HG02840 (cell line): ENCODE results near the gene TNRC6C.
"Not testable (repeated sequence)": the region's sequence is repeated elsewhere in the genome, so short reads cannot be mapped to it uniquely, and the experiment has no call there.

Experiments used
- ATAC-seq: cut with Tn5 transposase; IDR thresholded peaks from one replicate; pipeline ENCODE4 v1.9.1; 2021; ENCODE audit warnings: mild to moderate bottlenecking, moderate library complexity, moderate number of reproducible peaks; ENCODE audit not compliant: unreplicated experiment, low FRiP score

TNRC6C gene

DNA sequence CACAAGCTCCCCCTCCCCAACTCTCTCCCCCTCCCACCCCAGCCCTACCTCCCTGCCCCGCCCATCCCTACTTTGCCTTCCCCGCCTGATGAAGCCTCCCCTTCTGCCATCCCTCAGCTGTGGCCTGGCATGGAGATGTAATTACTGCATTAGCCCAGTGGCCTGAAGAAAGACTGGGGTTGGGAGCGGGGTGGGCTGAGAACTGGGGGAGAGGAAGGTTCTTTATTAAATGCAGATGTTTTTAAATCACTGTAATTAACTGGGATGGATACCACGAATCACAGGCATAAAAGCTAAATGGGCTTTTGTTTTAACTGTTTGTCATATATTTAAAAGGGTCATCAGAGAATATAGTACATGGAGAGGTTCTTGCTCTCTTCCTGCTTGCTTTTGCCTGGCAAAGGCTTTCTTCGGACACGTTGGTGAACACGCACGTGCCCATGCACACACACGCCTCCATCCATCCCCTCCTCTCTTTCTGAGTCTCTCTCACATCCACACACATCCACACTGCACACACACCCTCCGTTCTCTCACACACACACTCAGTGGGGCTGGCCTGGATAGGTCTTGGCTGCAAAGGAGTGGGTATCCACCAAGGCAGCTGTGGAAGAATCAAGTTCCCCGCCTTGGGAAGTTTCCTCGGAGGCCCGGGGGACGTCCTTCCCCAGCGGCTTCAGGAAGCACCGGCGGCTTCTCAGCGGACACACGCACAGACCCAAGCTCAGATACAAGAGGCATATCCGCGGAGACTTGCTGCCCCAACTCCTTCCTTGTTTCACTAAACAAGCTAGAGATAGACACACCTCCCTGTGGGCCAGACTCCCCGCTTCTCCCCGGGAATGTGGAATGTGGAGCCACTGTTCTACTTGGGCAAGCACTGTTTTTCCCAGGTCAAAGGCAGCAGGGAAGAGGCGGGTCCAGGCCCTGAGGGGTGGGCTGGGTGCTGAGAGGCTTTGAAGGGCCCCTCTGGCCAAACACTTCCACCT is 27.4 kb upstream of the TNRC6C start:
- ATAC-seq: no peak

DNA sequence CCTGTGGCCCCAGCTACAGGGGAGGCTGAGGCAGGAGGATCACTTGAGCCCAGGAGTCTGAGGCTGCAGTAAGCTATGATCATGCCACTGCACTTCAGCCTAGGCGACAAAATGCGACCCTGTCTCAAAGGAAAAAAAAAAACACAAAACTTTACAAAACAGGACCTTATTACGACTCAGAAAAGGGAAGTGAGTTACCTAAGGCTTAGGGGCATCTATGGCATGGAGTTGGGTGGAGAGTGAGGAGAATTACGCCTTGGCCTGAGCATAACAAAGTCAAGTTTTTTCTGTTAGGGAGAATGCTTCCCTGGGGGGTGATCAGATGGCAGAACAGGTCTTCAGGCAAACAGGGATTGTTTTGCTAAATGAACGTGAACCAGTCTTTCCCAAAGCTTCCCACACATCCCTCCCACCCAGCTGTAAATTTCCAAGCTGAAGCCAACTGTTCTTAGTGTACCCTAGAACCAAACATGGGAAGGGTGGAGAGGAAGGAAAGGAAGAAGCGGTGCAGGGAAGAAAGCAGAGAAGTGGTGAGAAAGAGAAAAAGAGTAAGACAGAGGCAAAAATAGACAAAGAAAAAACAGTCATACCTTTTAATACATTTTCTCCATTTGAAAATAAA is 24.6 kb upstream of the TNRC6C start:
- no peak for ATAC-seq

DNA sequence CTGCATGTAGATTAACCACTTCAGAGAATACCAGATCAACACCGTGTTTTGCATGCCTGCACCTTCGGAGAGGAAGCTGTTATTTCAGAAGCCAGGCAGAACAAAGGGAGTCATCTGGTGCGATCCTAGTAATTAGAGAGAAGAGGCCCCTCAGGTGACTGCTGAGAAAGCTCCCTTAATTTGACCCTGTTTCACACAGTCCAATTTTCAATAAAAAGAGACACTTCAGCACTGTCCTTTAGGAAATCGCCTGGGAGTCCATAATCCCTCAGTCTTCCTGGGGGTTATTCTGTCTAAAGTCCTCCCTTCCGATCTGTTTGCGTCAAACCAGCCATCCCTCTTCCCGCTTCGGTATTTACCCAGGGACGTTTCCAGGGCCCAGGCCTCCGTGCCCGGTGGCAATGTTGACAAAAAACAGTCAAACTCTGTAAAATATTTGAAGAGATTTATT is 23.4 kb upstream of the TNRC6C start:
- ATAC-seq: no peak

DNA sequence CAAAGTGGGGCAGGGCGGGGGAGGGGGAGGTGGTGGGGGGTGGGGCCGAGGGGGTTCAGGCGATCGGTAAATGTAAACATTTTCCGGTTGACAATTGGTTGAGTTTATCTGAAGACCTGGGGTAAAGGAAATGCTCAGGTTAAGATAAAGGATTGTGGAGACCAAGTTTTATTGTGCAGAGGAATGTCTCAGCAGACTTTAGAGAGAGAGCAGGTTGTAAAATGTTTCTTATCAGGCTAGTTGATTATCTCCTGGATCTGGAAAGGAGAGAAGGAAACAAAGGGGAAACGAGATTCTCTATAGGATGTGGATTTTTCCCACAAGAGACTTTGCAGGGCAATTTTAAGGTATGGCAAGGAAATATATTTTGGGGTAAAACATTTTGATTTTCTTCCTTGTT is 22.8 kb upstream of the TNRC6C start:
- not testable (repeated sequence) for ATAC-seq

DNA sequence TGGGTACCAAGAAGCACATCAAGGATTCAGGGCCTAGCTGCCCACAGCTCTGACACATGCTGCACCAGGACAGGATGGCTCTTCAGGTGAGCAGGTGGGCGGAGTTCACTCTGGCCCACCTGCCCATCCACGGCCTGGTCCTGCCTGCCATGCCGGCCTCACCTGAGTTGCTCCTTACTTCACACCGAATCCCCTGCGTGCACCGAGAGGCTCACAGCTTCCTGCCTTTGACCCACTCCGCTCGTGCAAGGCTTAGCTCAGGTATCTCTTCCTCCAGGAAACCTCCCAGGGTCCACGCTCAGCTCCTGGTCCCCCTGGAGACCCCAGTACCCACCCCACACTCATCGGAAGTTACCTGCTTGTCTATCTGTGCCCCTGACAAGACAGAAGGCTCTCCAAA is 21.6 kb upstream of the TNRC6C start:
- no peak for ATAC-seq

DNA sequence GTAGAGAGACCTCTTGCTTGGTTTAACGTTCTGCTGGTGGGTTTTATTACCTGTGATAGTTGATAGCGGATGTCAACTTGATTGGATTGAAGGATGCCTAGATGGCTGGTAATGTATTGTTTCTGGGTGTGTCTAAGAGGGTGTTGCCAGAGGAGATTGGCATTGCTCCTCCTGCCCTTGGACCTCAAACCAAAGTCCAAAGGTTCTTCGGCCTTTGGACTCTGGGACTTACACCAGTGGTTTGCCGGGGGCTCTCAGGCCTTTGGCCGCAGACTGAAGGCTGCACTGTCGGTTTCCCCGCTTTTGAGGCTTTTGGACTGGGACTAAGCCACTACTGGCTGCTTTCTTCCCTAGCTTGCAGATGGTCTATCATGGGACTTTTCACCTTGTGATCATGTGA is 17.5 kb upstream of the TNRC6C start:
- no peak for ATAC-seq

DNA sequence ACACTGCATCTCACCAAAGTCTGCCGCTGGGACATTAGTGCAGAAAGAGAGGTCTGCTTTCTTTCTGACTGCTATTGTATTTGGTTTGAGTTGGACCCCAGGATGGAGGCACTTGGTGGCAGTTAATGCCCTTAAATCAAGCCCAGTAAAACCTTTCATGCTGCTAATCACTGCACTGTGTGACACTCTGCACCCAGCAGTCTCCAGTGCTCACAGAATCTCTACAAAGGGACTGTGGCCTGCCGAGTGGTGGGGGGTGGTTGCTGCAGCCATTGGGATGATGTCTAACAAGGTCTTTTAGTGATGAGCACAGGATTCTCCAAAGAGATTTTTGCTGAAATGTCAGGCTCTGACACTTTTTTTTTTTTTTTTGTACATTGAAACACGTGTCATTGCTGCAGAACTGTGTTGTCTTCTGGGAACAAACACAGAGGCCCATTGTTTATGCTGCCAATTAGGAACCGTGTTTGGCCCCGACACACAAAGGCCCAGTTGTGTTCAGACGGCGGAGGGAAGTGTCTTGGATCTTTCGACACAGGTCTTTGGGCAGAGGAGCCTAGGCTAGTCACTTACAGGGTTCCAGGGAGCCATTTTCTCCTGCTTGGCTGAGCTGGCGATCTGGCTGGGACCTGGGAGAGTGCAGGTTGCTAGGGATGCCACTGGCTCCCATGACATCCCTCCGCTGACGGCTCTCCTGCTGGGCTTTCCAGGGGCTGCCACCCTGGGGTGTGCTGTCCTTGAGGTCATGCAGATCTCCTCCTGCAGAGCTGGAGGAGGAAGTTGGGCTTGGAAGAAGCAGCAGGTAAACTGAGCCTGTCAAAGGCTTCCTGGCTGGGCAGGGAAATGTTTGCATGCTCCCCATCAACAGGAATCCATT is 16.2 kb upstream of the TNRC6C start:
- no peak for ATAC-seq

DNA sequence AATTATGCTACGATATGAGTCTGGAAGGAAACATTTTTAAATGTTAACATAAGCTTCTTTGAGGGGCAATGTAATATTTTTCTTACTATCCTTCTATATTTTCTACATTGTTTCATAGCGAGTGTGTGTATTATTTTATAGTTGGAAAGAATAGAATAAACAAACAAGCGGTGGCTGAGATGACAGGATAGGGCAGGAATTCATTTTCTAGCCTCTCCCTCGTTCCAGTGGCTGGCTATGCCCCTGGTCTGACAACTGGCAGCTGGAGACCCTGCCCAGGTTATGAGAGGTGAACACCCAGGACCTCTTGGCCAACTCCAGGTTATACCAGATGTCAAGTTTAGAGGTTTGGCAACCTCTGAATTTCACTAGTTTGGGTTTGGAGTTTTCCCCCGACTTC is 14.5 kb upstream of the TNRC6C start:
- ATAC-seq: no peak

DNA sequence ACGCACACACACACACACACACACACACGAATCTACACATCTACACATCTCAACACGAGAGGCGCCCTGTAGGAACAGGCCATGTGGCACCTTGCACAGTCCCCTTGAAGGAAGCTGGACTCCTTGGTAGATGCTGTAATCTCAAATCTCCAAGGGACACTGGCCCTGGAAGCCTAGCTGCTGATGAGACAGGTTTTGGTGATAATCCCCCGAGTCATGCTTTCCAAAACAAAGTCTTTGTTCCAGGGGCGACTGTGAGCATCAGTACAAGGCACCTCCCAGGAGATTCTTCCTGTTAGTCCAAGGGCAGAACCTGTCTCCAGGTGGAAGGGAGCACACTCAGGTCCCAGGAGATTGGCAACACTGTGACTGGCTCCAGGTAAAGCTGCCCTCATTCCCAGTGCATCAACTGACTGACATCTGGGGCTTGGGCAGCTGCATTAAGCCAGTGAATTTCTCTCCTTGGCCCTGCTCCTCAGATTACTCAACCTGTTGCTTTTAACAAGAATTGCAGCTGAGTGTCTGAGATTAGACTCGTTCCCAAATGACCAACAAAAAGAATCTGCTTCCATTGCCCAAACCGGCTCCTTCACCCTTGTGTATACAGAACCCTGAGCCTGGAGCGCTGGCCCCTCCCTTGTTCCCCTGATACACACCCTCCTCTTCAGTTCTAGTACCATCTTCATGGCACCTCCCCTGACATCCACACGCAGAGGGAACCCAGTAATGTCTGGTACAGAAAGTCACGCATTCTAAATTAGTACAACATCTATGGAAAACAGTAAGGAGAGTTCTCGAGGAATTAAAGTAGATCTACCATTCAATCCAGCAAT is 13.9 kb upstream of the TNRC6C start:
- ATAC-seq: no peak

DNA sequence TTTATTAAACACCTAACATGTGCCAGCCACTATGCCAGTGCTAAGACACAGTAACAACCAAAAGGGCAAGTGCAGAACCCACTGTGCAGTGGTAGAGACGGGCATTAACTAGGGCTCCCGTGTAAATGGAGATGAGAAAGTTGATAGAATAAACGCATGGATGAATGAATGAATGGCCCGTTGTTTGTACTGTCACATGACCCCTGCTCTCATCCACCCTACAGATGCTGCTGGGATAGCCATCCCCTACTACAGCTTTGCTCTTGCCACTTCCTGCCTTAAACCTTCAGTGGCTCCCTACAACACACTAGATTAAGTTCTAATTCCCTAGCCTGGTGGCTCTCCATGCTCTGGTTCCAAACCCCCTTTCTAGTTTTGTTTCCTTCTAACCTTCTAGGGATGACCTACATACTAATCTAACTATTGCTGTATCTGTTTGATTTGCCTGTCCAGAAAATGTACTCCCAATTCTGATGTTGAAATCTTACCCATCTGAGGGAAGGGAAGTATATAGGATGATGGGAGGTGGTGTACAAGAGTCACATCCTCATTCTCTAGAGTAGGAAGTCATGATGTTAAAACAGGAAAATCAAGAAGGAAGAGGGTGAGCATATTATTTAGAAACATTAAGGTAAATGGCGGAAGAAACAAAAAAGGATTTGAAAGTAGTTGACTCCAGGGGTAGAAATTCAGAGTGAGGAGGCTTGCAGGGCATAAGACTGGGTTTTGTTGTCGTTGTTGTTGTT is 11.4 kb upstream of the TNRC6C start:
- ATAC-seq: no peak

DNA sequence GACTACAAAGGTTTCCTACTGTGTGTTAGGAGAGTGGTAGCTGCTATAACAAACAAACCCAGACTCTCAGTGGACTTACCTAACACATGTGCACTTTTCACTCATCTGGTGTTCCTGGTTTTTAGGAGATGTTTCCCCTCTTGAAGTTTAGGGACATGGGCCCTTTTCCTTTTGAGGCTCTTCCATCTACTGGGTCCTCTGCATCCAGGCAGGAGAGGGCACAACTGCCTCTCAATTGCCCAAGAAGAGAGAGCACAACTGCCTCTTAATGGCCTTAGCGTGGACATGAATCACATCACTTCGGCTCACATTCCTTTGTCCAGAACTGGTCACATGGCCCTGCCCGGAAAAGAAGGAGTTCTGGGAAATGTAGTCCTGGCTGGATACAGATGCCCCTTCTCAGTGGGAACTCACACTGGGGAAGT is 9.8 kb upstream of the TNRC6C start:
- no peak for ATAC-seq

DNA sequence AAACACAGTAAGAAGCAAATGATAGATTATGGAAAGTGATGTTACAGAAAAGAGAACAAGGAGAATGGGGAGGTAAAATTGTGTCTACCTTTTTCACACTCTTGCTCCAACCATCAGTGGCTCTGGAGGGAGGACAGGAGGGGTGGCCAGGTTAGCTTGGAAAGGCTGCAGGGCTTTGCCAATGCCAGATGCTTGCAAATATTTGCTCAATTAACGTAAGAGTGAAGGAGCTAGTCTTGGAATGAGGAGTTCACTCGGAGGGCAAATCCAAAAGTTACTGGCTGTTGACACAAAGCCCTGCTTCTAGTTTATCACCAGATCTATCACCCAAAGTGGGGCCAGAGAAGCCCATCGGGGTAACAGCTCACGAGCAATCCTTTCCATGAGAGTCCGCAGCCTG is 7.4 kb upstream of the TNRC6C start:
- no peak for ATAC-seq

DNA sequence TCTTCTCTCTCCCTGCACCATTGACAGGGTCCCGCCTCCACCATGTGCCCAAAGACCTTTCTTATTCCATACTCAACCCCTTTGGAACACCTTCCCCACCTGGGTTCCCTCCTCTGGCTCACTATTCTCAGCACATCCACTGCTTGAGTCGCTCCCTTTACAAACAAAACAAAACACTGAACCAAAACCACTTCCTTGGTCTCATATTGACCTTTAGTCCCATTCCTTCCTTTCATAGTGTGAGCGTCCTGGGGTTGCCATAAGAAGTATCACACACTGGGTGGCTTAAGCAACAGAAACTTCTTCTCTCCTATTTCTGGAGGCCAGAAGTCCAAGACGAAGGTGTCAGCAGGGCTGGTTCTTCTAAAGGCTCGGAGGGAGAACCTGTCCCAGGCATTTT is 6.1 kb upstream of the TNRC6C start:
- no peak for ATAC-seq

DNA sequence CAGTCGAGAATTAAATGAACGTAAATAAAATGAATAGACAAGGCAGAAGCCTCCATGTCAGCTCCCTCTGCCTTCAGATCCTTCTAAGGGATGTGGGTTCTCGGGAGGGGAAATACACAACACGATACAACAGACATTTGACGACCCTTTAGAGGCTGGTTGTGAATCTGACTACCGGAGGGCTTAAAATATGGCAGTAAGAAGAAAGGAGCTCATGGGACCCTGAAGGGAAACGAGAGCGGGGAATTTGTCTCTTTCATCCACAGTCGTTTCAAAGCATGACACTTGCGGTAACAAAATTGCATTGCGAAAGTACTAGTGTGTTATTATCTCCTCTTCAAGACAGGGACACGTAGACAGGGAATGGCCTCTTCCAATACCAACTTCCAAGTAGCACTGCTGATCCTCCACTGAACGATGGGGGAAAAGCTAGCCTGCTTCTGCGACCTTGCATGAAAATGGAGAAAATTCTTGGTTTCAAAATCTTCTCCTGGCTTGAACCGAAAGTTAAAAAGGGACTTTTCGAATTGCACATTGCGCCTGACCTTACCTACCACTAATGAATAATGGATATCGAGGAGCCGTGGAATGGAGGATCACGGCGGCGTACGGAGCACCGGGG is 1.2 kb upstream of the TNRC6C start:
- peak; percentile 11 for ATAC-seq

DNA sequence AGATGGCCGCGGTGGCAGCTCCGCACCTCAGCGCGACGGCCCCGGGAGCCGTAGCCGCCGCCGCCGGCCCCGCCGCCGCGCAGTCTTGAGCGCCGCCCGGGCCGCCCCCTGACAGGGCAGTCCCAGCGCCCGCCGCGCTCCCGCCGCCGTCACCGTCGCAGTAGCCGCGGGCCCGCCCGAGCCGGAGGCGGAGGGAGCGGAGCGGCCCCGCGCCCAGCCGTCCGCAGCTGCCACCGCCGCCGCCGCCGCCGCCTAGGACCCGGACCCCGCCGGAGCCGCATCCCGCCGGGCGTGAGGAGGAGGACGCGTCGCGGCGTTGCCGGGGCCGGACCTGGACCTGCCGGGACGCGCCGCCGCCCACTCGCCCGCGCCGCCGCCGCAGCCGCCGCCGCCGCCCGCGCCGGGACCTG is 218 bp downstream of the TNRC6C start:
- ATAC-seq: peak; percentile 18

DNA sequence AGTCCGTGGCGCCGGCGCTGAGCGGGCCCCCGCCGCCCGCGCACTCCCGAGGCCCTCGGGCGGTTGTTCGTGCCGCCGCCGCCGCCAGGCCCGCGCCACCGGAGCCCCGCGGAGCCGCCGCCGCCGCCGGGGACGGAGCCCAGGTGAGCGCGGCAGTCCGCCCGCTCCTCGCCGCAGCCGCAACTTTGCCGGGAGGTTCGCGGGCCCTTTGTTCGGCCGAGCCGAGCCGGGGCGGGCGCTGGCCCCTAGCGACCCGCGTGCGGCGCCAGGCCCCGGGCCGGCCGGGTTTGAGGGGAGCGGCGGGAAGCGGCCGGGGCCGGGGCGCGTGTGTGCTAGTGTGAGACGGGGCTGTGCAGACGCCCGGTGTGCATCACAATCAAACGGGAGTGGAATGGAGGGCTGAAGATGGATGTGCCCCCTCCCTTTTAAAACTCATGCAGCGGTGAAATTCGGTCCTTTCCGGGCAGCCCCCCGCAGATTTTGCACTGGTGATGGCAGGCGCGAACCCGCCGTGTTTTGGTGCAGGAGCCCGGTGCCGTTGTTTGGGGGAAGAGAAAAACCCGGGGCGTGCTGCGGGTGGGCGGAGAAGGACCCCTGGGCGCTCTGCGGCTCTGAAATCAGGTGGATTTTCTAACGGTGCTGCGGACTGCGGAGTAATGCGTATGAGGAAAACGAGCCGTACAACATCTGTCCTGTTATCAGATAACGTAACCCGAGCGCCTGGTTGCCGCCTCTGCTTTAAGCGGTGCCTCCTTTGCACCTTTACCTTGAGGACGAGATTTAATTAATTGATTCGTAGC is 823 bp downstream of the TNRC6C start:
- peak; percentile 4 for ATAC-seq

DNA sequence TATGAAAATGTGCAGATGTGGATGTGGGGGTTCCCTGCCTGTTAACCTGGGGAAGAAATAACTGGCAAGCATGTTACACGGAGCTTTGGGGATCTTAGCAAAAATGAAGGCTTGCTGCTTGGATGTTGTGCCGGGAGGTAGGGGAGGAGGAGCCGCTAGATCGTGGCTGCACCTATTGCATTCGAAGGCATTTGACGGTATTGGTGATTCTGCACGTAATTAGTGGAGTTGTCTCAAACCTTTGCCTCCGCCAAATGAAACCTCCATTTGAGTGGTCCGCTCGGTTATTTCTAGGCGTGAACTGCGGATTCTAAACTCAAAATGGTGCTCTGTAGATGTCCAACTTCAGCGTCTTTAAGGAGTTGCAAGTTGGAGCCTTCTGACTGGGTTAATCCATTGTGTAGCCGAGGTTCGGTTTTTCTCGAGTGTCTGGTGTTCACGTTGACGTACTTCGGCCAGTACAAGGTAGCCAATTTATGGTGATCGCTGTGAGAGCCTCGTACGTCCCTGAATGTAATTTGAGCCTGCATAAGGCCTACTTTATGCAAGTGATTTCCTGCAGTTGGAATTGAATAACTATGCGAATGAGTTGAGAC is 1.5 kb downstream of the TNRC6C start:
- no peak for ATAC-seq

DNA sequence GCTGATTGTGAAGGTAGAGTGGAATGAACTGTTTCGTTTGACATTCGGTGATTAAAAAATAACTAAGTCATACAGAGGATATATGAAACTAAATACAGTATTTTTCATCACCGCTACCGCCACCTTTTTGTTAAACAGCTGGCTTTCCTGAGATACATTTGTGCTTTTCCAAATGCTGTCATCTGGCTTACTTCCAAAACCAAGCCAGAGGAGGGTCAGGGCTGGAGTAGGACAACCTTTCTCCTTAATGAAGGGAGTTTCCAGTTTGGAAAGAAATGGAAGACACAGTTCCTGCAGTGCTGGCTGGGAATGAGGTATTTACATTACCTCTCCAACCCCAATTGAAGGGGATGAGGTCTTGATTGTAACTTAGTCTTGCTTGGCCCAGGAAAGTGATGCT is 3.2 kb downstream of the TNRC6C start:
- ATAC-seq: no peak
